OCI-LY7 (cell line): ENCODE data around the gene HOXC11. TPM values are rescaled to one million over a fixed set of nuclear protein-coding genes. Genes with fewer than 3 reads are reported as not detected.

Source experiments
- BruUV-seq: library from RNA; stranded (reverse); fragments of 400-500 nt; replicated peaks from 2 replicates; lab custom pipeline; 2021; lab: Mats Ljungman, UMichigan
- CTCF ChIA-PET: fragments of 300-600 bp; sonication (Branson Sonifier 250); formaldehyde crosslinking; loops from one replicate; lab custom pipeline; 2022; ENCODE audit warnings: antibody characterized with exemption; ENCODE audit not compliant: unreplicated experiment; lab: Charles Lee
- POLR2A ChIA-PET: fragments of 300-600 bp; sonication (Branson Sonifier 250); formaldehyde crosslinking; loops from one replicate; lab custom pipeline; 2022; ENCODE audit warnings: antibody characterized with exemption; lab: Charles Lee
- DNase-seq: peaks from one replicate; pipeline ENCODE4 v3.0.0-alpha.2; 2015; ENCODE audit warnings: low spot score
- H2AFZ ChIP-seq: fragments of 200-600 bp; sonication (generic), shearing (Covaris generic); 2 replicates; pipeline ENCODE4 v1.6.1; 2014; ENCODE audit warnings: mild to moderate bottlenecking, antibody characterized with exemption, low read length, moderate library complexity
- H3K27ac ChIP-seq: fragments of 200-600 bp; sonication (generic); 2 replicates; pipeline ENCODE4 v1.5.1; 2014; ENCODE audit warnings: mixed run types, low read depth, mild to moderate bottlenecking, moderate library complexity, low read length, inconsistent platforms; ENCODE audit not compliant: poor library complexity, severe bottlenecking
- H3K36me3 ChIP-seq: fragments of 200-600 bp; sonication (generic); 2 replicates; pipeline ENCODE4 v1.6.1; 2014; ENCODE audit warnings: mild to moderate bottlenecking, antibody characterized with exemption, low read length, moderate library complexity, mixed read lengths; ENCODE audit not compliant: insufficient read depth
- H3K4me1 ChIP-seq: fragments of 200-600 bp; sonication (generic); 2 replicates; pipeline ENCODE4 v1.5.1; 2014; ENCODE audit warnings: mild to moderate bottlenecking, low read length; ENCODE audit not compliant: insufficient read depth, poor library complexity, severe bottlenecking
- H3K4me2 ChIP-seq: fragments of 200-600 bp; sonication (generic); 2 replicates; pipeline ENCODE4 v1.6.1; 2014; ENCODE audit warnings: mild to moderate bottlenecking, low read length
- H3K4me3 ChIP-seq: fragments of 200-600 bp; sonication (generic); 2 replicates; pipeline ENCODE4 v1.5.1; 2014; ENCODE audit warnings: mild to moderate bottlenecking, low read depth, low read length; ENCODE audit not compliant: poor library complexity, severe bottlenecking
- H3K79me2 ChIP-seq: fragments of 200-600 bp; sonication (generic); 2 replicates; pipeline ENCODE4 v1.6.1; 2016; ENCODE audit warnings: low read depth, mild to moderate bottlenecking, low read length, moderate library complexity, mixed read lengths; ENCODE audit not compliant: insufficient read depth
- H3K9me2 ChIP-seq: fragments of 200-600 bp; sonication (generic); 2 replicates; pipeline ENCODE4 v1.6.1; 2016; ENCODE audit warnings: mild to moderate bottlenecking, low read length, mixed read lengths; ENCODE audit not compliant: insufficient read depth
- H3K9me3 ChIP-seq: fragments of 200-600 bp; sonication (generic); 2 replicates; pipeline ENCODE4 v1.6.1; 2014; ENCODE audit warnings: mild to moderate bottlenecking, mixed run types, low read length, mixed read lengths
- H4K20me1 ChIP-seq: fragments of 200-600 bp; sonication (generic); 2 replicates; pipeline ENCODE4 v1.6.1; 2014; ENCODE audit warnings: mild to moderate bottlenecking, antibody characterized with exemption, low read length, moderate library complexity, mixed read lengths; ENCODE audit not compliant: insufficient read depth
- CTCF ChIP-seq: fragments of 200-600 bp; sonication (generic); conservative IDR thresholded peaks from 2 replicates; pipeline ENCODE4 v1.5.1; 2014; ENCODE audit warnings: mild to moderate bottlenecking, antibody characterized with exemption, low read length, moderate library complexity, mixed read lengths
- EZH2phosphoT487 ChIP-seq: fragments of 200-600 bp; sonication (generic); IDR thresholded peaks from 2 replicates; pipeline ENCODE4 v1.6.1; 2018; ENCODE audit warnings: low read depth, borderline replicate concordance, mild to moderate bottlenecking, mixed run types, antibody characterized with exemption, low read length, moderate library complexity, mixed read lengths
- intact Hi-C: fragments of 100-400 bp; cut with micrococcal nuclease; formaldehyde crosslinking; loops from one replicate; pipeline ENCODE4 v1.10.0; 2022; ENCODE audit not compliant: unreplicated experiment
- total RNA-seq, 2 experiments: library from RNA; depleted of rRNA in 1 of 2; stranded (reverse); fragments of >200 nt in 1 of 2; shearing (Covaris generic) in 1 of 2; gene quantifications; 2 replicates each; pipeline ENCODE4 v1.2.3, GENCODE V29; 2014 to 2022

The HOXC11 gene
- total RNA-seq, 2 experiments from 2014 or later, result 1.4 to 2.7 TPM

DNA sequence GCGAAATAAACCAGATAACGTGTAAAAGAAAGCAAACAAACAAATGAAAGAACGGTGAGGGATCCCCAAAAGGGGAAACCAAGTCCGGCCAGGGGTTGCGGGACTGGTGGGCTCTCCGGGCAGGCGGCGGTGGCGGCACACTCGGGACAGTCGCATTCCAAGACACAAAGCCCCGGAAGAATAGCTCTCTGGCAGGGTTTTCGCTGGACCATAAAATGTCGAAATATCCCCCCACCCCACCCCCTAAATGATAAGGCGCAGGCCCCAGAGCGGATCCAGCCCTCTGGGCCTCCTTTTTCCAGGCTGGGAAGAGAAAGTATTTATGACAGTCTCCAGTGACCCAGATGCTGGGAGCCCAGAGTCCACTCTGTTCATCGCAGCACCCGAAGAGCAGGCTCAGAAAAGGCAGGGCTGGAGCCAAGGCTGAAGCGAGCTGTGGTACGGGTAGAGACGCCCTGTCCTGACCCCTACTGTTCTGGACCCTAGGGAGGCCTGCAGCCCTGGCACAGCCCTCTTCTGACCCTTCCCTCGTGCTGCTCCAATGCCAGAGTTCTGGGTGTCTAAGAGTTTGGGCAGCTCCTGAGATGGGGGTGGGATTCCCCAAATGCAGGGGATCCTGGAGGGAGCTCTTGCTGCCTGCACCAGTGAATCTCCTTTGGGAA is 33.8 kb downstream of the HOXC11 start:
- Histone ChIP-seq H3K4me1 (peaks cover 35% of the 10 kb centered on the region), H2AFZ (peak overlapping the region; percentile 77; the same call in 1 of the 2 replicates)
- TF ChIP-seq CTCF (no peak), EZH2phosphoT487 (no peak)

DNA sequence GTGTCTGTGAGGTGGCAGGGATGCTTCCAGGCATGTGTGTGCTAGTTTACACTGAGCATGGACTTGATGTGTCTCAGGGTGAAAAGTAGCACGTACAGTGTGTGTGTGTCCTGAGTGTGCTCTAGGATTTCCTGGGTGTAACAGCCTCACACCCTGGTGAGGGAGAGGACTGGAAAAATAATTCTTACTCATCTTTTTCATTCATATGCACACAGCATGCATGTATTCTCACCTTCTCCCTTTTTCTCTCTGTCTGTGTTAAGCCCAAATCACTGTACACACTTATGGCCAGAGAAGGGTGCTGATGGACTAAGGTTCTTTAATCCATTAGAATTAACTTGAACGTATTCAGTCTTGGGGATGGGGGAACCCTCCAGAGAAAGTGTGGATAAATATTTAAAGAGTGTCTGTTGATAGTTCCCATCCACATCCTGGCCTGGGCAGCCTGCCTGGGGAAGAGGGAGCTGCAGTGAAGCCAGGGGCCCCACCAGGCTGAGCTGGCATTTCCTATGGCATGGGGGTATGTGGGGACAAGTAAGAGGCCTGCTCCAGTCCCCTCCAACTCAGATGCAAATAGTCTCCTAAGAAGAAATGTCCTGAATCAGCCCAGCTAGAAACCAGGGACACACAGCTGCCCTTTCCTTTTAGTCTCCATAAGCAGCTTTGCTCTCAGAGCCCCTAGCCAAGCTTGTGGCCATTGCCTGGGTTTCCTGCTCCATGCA is 34.8 kb downstream of the HOXC11 start:
- Histone ChIP-seq H3K9me3 (no peaks in the 10 kb centered on the region), H3K27ac (no peak overlapping the region), H3K4me2 (no peak overlapping the region), H3K4me3 (no peak overlapping the region), H3K4me1 (peaks cover 38% of the 10 kb centered on the region), H4K20me1 (no peaks in the 10 kb centered on the region), H2AFZ (no peak overlapping the region), H3K9me2 (no peaks in the 10 kb centered on the region), H3K36me3 (no peaks in the 10 kb centered on the region), H3K79me2 (no peaks in the 10 kb centered on the region)
- CTCF ChIA-PET, result interaction anchor here (0.5 to 0.6 kb wide), 2 partner anchors 152 to 255 kb away, joined by 3 to 4 read pairs; no protein-coding TSS in a partner anchor
- DNase-seq, result no peak
- no TSS peak for BruUV-seq
- TF ChIP-seq CTCF (no peak), EZH2phosphoT487 (no peak)
- POLR2A ChIA-PET, result interaction anchor here (1.4 to 1.6 kb wide), 2 partner anchors 10 to 46 kb away, joined by 4 read pairs; partner anchors contain the start of gene HOXC4
- intact Hi-C loops, result loop anchor here (2.0 kb wide), 1 partner anchor 209 kb away; no protein-coding TSS in a partner anchor

More for the DNA sequence above, 33.8 kb downstream of the HOXC11 start:
- no peak for DNase-seq
- no peaks in the 10 kb centered on the region for H3K79me2 ChIP-seq
- intact Hi-C loops, result loop anchor here (1.0 to 2.0 kb wide), 6 partner anchors 26 to 210 kb away; no protein-coding TSS in a partner anchor
- H3K9me3 ChIP-seq, result no peaks in the 10 kb centered on the region
- H4K20me1 ChIP-seq, result no peaks in the 10 kb centered on the region
- no peak overlapping the region for H3K27ac ChIP-seq
- BruUV-seq, result no TSS peak
- H3K4me3 ChIP-seq, result peak overlapping the region; percentile 44
- H3K9me2 ChIP-seq, result no peaks in the 10 kb centered on the region
- CTCF ChIA-PET, result interaction anchor here (0.6 kb wide), 2 partner anchors 16 to 26 kb away, joined by 3 read pairs; no protein-coding TSS in a partner anchor
- POLR2A ChIA-PET, result interaction anchor here (0.9 to 1.6 kb wide), 4 partner anchors 10 to 59 kb away, joined by 3 to 4 read pairs (median 4); partner anchors contain the start of gene HOXC4
- no peaks in the 10 kb centered on the region for H3K36me3 ChIP-seq
- peak overlapping the region; percentile 70 for H3K4me2 ChIP-seq
